GM18505 (cell line): ENCODE data around the gene AKR1C8.
"Not testable (repeated sequence)": the region's sequence is repeated elsewhere in the genome, so short reads cannot be mapped to it uniquely, and the experiment has no call there.

ENCODE experiments used
- ATAC-seq: cut with Tn5 transposase; IDR thresholded peaks from one replicate; pipeline ENCODE4 v1.9.1; 2021; ENCODE audit not compliant: unreplicated experiment
- POLR2A ChIP-seq: IDR thresholded peaks from 4 replicates; pipeline ENCODE4 v1.6.1; 2011; ENCODE audit warnings: borderline replicate concordance; ENCODE audit not compliant: insufficient read depth, insufficient read length; ENCODE audit errors: extremely low read depth

Gene AKR1C8

DNA sequence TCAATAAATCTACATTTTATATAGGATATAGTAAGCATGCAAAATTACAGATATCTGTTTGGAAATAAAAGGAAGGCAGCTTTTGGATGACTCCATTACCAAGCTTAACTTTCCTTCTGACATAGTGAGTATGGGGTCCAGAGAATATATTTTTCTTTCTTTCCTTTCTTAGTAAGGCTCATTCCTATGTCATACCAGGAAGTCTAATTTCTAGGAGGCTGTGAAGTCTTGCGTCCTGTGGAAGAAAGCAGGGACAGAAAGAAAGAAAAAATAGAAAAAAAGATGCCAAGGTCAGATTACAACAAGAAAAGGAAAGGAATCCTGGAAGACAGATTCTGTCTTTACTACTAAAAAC lies 36.3 kb downstream of the AKR1C8 start:
- TF ChIP-seq POLR2A, result no peak
- ATAC-seq, result no peak

DNA sequence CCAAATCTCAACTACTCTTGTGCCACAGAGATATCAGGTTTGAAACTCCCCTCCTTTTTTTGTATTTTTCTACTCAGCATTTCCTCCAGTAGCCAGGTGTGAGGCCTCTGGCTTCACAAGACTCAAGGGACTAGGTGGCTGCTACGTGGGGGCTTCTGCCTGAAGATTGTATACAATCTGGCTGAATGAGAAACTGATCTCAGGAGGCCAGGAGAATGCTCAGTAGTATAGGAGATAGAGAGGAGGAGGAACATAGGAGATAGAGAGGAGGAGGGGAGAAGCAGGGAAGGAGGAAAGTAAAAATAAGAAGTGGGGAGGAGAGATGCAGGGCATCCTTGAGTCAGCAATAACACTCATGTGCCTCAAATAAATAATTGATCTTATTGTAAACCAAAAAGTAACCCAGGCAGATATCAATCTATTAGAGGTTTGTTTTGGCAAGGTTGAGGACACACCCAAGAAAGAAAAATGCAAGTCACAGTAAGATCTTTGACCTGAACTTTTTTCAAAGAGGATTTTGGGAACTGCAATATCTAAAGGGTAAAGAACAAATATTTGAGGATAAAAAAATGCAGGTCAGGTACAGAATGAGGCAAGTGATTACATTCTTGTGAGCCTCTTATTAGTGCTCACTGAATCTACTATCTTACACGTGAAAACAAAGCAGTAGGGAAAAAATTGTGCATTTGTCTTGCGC lies 36.8 kb downstream of the AKR1C8 start:
- no peak for TF ChIP-seq POLR2A

DNA sequence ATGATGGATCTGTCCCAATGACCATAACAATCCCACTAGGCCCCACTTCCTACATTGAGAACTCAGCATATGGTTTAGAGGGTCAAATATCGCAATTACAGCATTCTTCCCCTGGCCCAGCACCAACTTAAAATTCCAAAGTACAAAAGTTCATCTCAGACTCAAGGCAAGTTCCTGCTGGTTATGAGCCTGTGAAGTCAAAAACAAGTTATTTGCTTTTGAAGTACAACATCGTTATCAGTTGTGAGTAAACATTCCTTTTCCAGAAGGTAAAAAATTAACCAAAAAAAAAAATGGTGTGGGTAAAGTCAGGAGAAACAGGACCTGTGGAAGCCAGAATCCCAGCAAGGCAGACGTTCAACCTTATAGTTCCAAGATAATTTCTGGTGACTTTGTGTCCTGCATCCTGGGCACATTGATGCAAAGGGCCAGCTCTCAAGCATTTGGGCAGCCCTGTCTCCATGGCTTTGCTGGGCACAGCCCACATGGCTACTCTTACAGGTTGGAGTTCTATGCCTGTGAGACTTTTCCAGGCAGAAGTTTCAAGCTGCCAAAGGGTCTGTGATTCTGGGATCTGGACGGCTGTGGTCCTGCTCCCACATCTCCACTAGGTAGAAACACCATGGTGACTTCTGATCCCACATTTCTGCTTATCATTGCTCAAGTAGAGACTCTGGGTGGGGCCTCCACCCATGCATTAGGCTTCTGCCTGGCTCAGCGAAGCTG lies 37.5 kb downstream of the AKR1C8 start:
- ATAC-seq, result no peak
- TF ChIP-seq POLR2A, result no peak

More for the DNA sequence above, 36.8 kb downstream of the AKR1C8 start:
- ATAC-seq, result no peak

DNA sequence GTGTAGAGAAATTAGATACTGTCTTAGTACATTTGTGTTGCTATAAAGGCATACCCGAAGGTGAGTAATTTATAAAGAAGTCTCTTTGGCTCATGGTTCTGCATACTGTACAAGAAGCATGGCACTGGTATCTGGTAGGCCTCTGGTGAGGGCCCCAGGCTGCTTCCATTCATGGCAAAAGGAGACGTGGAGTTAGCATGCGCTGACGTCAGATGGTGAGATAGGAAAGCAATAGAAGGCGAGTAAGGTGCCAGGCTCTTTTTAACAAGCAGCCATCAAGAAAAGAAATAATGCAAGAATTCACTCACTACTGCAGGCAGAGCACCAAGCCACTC lies 38.1 kb downstream of the AKR1C8 start:
- TF ChIP-seq POLR2A, result no peak
- no peak for ATAC-seq

DNA sequence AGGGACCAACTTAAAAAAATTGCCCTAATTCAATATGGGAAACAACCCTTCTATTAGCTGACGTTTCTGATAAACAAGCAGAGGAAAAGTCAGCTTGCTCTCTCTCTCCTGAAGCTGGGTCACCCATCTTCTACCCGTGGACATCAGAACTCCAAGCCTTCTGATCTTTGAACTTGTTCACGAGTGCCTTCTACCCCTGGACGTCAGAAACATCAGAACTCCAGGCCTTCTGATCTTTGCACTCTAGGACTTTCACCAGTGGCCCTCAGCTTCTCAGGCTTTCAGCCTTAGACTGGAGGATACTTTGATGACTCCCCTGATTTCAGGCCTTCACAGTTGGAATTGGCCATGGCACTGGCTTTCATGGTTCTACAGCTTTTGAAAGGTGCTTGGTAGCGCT lies 41.8 kb downstream of the AKR1C8 start:
- no peak for ATAC-seq
- no peak for TF ChIP-seq POLR2A

DNA sequence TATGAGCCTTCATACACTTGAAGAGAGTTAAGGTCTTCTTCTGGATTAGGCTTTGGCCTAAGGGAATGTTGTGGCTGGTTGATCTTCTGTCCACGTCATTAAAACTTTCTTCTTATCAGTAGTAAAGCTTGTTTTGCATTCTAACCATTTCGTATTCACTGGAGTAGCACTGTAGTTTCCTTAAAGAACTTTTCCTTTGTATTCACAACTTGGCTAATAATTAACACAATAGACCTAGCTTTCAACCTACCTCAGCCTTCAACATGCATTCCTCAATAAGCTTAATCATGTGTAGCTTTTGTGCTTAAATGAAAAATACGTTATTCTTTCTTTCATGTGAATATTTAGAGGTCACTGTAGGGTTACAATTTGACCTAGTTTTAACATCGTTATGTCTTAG lies 42.8 kb downstream of the AKR1C8 start:
- no peak for ATAC-seq
- no peak for TF ChIP-seq POLR2A

DNA sequence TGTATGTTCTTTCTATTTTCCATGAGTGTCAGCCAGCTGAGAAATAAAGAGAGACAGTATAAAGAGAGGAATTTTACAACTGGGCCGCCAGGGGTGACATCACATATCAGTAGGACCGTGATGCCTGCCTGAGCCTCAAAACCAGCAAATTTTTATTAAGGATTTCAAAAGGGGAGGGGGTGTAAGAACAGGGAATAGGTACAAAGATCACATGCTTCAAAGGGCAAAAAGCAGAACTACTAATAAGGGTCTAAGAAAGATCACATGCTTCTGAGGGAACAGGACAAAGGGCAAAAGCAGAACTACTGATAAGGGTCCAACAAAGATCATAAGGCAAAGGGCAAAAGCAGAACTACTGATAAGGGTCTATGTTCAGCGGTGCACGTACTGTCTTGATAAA lies 47.3 kb downstream of the AKR1C8 start:
- ATAC-seq, result not testable (repeated sequence)

DNA sequence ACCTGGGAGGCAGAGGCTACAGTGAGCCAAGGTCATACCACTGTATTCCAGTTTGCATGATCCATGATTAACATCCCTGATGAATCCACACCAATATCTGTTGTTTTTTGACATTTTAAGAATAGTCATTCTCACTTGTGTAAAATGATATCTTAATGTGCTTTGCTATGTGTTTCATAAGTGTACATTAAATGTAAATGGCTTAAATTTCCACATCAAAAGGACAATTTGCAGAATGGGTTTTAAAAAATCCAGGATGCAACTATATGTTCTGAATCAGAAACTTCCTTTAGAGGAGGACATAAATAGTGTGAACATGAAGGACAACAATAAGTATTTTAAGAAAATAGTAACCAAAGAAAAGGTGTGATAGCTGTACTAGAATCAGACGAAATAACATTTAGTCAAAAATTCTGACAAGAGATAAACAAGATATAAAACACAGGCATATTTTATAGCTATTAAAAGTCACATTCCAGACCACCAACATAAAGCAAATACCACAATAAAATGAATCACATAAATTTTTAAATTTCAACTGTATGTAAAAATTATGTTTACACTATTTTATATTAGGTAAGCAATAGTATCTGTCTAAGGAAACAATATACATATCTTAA lies 48.4 kb downstream of the AKR1C8 start:
- ATAC-seq, result no peak
- no peak for TF ChIP-seq POLR2A

DNA sequence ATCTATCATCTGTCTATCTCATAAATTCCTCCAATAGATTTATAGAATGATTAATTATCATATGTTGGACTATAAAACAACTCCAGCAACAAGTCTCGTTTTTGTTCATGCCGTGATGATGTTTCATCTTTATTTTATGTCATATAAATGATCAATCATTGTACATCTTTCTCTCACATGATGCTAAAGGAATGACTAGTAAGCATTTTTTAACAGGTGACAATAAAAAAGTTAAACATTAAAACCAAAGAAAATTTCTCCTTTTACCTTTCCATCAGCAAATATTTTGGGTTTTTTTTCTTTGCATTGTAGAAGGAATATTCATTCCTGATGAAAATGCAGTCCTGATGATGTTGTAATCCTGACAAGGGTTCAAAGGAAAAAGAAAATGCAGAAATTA lies 49.4 kb downstream of the AKR1C8 start:
- no peak for ATAC-seq
- TF ChIP-seq POLR2A, result no peak

DNA sequence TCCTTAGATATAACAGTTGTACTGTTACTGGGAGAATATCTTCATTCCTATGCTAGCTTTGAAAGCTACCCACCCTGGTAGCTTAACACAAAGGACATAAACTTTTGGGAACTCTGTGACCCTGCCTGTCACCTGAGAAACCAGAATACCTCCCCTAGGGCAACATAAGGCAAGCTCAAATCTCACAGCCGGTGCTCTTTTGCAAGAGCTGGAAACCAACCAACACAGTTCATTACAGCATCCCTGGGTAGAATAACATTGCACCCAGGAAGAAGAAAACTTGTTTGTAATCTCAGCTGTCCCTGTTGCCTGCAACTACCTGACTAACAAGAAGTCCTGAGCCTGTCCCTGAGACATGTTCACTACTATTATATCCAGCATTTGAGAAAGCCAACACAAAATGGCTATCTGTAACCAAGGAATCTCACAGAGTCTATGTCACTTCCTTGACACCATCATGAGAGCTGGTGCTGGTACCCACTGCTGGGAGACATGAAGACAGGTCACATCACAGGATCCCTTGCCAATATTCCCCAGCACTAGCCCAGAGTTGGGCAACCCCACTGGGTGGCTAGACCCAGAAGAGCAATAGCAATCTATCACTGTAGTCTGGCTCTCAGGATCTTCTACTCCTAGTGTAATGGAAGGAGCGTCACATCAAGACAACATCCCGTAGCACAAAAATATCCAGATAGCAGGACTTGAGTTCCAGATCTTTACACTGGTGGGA lies 59.5 kb downstream of the AKR1C8 start:
- no peak for ATAC-seq
- TF ChIP-seq POLR2A, result no peak

DNA sequence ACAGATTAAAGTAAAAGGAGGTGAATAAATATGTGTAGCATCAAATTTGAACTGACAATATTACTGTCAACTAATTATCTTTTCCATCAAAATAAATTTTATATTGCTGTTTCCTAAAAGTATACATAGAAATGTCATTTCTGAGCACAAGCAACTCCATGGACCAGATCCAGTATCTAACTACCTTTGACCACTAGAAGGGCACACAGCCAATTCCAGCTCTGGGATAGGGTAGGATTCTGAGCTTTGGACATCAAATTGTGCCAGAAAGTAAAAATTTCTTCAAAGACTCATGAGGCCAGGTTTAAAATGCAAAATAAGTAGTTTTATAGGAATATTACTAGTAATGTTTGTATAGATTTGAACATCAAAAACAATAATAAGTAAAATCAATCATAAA lies 61.1 kb downstream of the AKR1C8 start:
- ATAC-seq, result no peak
- TF ChIP-seq POLR2A, result no peak

DNA sequence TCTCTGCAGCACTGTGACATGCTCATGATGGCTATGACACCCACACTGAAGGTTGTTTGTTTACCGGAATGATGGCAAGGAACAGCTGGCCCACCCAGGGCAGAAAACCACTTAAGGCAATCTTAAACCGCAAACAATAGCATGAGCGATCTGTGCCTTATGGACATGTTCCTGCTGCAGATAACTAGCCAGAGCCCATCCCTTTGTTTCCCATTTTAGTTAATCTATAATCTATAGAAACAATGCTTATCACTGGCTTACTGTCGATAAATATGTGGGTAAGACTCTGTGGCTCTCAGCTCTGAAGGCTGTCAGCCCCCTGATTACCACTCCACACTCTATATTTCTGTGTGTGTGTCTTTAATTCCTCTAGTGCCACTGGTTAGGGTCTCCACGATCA lies 65.0 kb downstream of the AKR1C8 start:
- ATAC-seq, result not testable (repeated sequence)

DNA sequence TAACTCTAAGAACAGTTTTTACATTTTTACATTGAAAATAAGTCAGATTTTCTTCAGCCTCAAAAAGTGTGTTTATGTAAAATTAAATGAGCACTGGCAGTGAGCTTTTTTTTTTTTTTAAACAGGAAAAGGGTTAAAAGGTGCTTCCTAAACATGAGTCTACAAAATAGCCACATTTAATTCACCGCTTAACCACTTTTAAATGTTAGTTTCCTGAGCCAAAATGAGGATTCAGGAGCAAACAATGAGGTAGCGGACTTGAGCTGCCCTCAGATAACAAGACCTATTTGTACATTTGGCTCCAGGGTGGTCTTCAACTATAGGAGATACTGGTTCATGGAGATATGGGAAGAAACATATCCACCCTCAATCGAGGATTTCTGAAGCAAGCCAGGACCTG lies 67.9 kb downstream of the AKR1C8 start:
- ATAC-seq, result no peak
- no peak for TF ChIP-seq POLR2A

DNA sequence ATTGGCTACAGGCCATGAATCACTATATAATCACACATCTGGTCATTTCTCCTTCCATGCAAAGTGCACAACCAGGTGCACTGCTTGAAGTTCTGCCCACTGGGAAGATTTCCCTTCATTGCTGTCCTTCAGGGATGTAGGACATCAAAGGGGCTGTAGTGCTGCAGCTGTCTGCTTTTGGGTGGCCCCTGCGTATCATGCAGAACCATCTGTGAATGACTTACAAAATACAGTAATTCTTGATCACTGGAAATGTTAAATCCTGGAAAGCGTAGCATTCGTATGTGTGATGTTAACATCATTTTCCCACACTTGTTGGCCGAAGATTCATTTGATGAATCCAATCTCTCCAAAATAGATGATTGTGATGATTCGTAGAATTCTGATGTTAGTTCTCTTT lies 68.3 kb downstream of the AKR1C8 start:
- TF ChIP-seq POLR2A, result no peak
- no peak for ATAC-seq

DNA sequence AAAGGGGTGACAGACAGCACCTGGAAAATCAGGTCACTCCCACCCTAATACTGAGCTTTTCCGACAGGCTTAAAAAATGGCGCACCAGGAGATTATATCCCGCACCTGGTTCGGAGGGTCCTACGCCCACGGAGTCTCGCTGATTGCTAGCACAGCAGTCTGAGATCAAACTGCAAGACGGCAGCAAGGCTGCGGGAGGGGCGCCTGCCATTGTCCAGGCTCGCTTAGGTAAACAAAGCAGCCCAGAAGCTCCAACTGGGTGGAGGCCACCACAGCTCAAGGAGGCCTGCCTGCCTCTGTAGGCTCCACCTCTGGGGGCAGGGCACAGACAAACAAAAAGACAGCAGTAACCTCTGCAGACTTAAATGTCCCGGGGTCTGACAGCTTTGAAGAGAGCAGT lies 75.1 kb downstream of the AKR1C8 start:
- ATAC-seq, result not testable (repeated sequence)
